SW480 (cell line): ENCODE results near the gene PTPN3.
A peak's percentile ranks its signal among the peaks of the same experiment; 100 is the strongest.

Experiments
- DNase-seq: peaks from one replicate; pipeline ENCODE4 v3.0.0-alpha.2; 2016; ENCODE audit warnings: low spot score

Gene PTPN3

GRCh38 chr9:109506097-109506712, 8.1 kb upstream of the PTPN3 start:
- no peak for DNase-seq

GRCh38 chr9:109504689-109505088, 6.6 kb upstream of the PTPN3 start:
- no peak for DNase-seq

DNA sequence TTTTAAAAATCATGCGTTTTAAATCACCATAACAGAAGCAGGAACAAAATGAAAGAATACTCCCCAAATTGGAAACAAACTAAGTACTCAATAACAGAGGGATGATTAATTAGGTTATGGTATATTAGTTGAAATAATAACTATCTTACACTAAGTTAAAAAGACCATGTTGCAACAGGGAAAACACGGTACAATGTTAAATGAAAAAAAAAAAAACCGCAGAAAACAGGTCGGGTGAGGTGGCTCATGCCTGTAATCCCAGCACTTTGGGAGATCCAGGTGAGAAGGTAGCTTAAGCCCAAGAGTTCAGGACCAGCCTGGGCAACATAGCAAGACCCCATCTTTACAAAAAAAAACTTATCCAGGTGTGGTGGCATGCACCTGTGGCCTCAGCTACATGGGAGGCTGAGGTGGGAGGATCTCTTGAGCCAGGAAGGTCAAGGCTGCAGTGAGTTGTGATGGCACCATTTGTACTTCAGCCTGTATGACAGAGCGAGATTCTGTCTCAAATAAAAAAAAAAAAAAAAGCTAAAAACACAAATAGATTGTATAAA, 2.4 kb upstream of the PTPN3 start:
- DNase-seq, result no peak

DNA sequence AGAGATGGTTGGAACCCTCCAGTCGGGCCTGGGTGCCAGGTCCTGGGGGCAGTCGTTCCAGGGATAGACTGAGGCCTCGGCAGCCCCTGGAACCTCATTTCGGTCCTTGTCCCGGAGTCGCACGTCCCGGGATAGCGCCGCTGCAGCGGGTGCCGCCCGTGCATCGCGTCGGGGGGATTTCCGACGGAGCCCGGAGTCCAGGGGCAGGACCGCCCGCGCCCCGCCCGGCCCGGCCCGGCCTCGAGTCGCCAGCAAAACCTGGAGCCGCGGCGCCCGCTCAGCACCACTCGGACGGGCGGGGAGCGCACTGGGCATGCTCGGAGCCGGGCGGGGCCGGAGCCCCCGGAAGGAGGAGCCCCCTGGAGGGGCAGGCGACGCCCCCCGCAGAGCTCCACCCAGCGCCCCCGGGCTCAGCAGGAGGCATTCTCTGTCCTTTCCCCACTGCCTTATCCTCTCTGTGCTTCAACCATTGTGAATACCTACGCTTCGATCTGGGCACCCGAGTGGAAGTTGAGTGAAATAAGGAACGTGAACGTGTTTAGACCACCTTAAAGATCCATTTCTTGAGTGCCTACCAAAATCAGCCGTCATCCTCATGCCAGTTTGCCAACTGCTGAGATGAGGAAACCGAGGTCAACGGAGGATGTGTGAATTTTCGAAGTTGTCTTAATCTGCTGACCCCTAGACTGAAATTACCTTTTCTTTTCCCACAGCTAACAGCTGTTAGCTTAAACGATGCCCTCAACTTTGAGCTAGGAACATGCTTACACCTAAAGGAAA, 1.7 kb upstream of the PTPN3 start:
- DNase-seq, result peak; percentile 57

DNA sequence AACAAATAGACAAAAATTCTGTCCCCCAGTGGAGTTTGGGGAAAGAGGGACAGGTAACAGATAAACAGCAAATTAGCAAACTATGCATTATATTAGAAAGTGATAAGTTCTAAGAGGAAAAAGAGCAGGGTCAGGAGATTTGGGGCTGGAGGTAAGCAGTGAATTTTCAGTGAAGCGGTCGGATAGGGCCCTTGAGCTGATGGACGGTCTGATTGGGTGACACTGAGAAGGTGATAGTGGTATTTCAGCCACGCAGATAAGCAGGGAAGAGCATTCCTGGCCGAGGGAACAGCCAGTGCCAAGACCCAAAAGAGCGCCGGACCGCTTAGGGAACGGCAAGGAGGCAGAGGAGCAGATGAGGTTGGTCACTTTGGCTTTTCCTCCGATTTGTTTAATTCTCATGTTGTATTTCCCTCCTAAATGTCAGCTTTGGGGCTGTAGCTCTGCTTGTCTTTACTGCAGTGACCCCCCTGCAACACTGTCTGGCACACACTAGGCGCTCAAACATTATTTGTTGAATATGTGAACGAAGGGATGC, 1.1 kb upstream of the PTPN3 start:
- no peak for DNase-seq

DNA sequence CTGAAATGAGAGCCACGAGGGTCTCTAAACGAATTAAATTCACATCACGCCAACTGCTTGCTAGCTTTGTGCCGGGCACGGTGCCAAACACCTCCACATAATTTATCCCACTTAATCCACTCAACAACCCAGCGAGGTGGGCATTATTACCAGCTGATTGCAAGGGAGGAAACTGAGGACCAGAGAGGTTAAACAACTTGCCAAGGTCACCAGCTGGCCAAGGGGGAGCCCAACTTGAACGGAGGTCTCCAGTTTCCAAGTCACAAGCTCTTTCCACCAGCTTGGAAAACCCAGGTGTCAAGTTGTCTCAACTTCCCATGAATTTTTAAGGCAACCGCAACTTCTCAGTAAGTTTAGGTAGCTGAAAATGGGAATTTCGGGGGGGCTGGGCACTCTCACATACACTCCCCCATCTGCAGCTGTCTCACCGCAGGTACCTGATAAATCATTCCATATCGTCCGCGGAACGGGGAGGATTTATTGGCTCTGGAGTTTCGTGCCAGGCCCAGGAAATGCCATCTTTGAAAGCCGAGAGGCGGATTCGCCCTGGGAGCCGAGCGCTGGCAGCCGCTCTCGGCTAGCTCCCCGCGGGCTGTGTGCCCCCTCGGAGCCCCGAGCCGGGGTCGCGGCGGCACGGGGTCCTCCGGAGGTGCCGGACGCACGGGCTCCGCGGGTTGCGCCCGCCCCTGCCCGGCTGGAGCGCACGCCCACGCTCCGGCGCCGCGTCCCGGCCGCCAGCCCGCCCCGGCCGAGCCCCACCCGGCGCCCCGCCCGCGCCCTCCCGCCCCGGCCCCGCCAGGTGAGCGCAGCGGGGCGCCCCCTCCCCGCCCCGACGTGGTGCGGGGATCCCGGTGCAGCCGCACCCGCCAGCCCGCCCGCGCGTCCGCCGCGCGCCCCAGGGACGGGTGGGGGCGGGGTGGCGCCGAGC, 617 bp downstream of the PTPN3 start:
- DNase-seq, result peak; percentile 55

GRCh38 chr9:109496841-109497225, 1.3 kb downstream of the PTPN3 start:
- no peak for DNase-seq

- DNase-seq, result no peak
Measured at GRCh38 chr9:109496218-109496617, 1.9 kb downstream of the PTPN3 start.

DNA sequence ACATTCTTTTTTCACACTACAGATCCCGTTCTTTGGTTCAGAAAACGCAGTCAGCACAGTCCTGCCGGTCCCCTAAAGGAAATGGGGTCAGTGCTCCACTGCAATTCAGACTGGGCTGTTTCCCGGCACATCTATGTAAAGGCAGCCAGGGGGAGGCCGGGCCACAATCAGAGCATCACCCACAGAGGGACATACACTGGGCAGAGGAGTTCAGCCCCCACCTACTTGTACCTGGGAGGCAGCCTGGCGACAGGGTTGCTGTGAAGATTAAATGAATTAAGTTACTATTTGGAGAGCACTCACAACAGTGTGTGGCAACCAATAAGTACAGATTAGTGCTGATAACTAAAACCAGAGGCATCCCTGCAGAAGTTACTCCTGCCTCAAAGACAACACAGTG, 4.5 kb downstream of the PTPN3 start:
- no peak for DNase-seq

DNA sequence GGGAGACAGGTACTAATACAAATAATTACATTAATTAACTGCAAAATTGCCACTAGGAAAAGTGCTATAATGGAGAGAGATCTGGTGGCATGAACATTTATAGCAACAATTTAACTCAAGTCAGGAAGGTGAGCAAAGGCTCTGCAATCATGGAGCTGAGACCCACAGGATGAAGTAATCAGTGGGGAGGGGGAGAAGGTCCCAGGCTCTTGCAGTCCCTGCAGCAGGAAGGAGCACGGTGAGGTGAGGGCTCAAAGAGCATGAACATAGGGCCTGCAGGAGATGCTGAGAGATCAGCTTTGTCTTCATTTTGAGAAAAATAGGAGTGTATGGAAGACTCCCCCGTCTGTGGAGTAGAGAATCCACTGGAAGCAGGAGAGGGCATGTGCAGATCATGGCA, 6.5 kb downstream of the PTPN3 start:
- no peak for DNase-seq

GRCh38 chr9:109488791-109489492, 9.2 kb downstream of the PTPN3 start:
- peak; percentile 71 for DNase-seq

DNA sequence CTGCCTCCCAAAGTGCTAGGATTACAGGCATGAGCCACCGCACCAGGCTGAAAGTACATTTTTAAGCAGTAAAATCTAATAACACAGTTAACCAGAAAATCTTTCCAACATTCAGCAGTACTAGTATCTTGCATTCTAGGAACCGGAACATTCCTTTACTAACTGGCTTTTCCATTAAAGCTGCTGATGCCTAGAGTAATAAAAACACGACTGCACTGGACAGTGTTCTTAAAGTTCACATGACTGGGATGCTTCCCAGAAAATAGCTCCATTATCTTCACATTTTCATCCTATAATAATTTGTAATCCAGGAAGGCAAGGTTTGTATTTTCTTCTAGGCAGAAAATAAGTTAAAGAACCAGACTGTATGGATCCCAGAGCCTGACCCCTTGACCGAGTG, 9.8 kb downstream of the PTPN3 start:
- no peak for DNase-seq

DNA sequence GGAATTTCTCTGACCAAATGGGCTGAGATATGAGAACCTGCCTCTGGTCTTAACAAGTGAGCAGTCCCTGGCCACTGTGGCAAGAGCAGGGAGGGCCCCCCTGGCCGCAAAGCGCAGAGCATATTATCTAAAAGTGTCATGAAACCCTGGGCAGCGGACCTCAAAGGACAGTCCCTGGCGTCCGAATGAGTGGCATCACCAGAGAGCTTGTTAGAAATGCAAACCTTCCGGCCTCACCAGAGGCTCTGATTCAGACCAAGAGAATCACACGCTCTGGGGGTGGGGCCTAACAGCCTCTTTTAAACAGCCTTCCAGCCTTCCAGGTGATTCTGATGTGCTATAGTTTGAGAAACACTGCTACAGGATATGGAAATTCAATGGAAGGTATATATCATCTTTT, 10.9 kb downstream of the PTPN3 start:
- DNase-seq, result no peak

DNA sequence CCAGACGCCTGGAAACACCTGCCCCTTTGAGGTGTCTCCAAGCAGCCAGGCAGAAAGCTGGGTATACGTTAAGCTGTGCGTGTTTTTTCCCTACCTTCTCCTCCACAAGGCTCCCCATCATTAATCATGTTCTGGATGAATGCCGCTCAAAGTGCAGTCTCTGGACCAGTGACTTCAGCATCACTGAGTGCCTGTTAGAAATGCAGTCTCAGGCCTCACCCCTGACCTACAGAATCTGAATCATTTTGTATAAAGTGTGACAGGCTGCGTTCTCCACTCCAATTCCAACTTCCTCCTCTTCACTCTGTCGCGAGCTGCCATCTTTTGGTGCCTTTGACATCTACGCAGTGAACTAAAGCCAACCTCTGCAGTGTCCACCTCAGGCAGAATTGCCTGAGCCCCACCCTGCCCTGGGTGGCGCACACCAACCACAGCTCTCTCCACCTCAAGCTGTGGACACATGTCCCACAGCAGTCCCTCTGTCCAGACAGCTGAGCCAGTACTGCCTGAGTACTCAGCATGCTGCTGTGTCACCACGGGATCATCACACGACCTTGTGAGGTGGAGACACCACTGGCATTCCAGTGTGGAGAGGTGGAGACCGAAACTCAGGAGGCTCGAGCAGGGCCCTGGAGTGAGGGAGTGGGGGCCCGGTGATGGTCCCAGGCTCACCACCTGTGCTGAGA, 14.2 kb downstream of the PTPN3 start:
- DNase-seq, result no peak

DNA sequence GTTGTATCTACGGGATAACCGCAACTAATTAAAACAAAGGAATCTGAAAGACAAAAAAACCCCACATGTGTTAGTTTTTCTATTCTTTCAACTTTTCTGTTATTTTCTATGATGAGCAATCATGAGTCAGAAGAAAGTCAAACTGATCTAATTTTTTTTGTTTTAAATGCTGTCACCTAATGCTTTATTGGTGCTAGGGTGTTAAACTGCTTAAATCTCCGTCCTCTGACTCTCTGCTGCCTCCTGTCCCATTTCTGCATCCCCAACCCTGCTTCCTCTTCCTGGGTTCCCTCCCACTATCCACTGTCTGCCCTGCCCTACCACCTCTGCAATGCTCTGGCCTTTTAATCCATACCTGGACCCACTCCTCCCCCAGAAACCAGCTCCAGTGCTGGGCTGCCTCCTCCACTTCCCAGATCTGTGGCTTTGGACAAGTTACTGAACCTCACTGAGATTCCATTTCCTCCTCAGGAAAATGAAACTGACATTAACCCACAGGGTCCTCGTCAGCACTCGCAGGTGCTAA, 15.7 kb downstream of the PTPN3 start:
- DNase-seq, result no peak

GRCh38 chr9:109481856-109482255, 16.3 kb downstream of the PTPN3 start:
- DNase-seq, result no peak

DNA sequence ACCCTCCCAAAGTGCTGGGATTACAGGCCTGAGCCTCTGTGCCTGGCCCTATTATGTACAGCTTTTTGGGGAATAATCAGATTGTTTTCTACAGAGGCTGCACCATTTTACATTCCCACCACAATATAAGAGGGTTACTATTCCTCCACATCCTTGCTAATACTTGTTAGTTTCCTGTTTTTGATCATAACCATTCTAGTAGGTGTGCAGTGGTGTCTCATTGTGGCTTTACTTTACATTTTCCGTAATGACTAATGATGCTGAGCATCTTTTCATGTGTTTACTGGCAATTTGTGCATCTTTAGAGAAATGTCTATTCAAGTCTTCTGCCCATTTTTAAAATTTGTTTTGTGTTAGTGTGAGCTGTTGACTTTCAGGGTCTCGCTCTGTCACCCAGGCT, 18.3 kb downstream of the PTPN3 start:
- no peak for DNase-seq

DNA sequence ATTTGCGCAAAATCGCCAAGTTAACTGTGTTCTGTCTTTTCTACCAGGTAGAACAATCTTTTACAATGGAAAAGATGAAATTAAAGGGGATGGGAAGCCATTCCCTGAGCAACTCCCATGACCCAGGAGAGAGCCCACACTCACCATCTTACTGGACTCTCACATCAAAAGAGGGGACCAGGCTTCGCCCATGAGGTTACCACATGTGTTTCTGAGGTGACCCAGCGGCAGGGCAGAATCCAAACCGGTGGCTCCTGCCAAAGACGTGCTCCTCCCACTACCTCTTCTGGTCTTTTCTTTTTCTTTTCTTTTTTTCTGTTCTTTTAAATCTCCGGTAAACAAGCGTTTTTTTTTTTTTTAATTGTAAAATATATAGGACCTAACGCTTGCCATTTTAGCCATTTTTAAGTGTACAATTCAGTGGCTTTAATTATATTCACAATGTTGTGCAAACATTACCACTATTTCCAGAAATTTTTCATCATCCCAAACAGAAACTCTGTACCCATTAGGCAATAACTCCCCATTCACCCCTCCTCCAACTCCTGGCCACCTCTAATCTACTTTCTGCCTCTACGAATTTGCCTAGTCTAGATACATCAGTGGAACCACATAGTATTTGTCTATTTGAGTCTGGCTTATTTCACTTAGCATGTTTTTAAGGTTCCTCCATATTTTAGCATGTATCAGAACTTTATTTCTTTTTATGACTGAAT, 19.3 kb downstream of the PTPN3 start:
- DNase-seq, result no peak

- peak; percentile 60 for DNase-seq
Measured at GRCh38 chr9:109478051-109478563, 20.0 kb downstream of the PTPN3 start.
